HL-60/S4 treated with phorbol 12-myristate 13-acetate at 8.2 ng/mL for 4 days and 3 days (cell line): Measurements from ENCODE around the gene VTI1A.
"Not testable (repeated sequence)": the region's sequence is repeated elsewhere in the genome, so short reads cannot be mapped to it uniquely, and the experiment has no call there.

Source experiments
- in situ Hi-C: fragments of 300-500 bp; cut with MboI; formaldehyde crosslinking; loops from 2 replicates; pipeline ENCODE4 v1.15.0; 2022; ENCODE audit warnings: low sequenced_read_pairs

VTI1A gene

DNA sequence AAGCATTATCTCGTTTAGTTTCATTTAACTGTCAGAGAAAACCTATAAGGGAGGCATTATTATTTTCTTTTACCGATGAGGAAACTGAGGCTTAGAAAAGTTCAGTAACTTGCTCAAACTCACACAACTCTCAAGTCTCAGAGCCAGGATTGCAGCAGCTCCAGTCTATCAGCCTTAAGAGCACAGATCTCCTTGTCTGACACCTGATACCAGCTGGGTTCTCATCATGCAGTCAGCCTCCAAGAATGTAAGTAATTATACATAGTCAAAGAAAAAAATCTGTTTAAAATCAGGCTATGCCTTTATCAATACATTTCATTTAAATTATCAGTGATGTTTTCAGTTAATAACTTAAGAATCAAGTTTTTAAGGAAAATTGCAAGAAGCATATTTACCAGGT is 266.4 kb downstream of the VTI1A start:
- in situ Hi-C loops, result no loop called here

DNA sequence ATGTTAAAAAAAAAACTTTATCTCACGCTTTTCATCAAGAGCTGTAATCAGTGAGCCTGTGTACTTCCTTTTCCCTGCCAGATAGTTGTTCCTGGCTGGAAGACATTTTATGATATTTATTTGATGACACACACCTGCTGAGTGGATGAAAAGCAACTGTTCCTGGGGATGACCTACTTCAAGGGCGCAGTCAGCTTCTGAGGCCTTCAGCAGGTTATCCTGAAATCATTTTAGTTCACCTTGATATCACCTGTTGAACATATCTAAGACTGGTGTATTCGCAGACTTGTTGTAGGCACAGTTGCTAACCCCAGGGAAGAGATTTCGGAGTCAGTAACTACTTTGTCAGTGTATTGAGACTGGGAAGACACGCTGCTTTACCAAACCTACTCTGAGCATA is 268.6 kb downstream of the VTI1A start:
- in situ Hi-C loops, result no loop called here

DNA sequence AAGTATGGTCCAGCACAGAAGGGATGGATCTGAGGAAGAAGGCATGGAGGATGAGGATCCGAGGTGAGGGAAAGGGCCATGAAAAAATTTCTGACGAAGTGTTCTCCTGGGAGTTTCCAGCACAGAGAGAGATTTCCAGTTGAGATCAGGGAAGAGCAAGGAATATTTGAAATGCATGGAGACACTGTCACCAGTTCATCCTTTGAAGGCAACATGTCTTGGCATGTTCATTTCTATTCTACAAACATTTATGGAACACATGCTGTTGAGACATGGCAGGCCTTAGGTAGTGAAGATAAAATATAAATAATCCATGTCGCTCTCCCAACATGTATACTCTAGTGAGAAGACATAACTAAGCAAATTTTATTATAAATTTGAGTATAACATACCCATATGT is 269.1 kb downstream of the VTI1A start:
- in situ Hi-C loops, result no loop called here

DNA sequence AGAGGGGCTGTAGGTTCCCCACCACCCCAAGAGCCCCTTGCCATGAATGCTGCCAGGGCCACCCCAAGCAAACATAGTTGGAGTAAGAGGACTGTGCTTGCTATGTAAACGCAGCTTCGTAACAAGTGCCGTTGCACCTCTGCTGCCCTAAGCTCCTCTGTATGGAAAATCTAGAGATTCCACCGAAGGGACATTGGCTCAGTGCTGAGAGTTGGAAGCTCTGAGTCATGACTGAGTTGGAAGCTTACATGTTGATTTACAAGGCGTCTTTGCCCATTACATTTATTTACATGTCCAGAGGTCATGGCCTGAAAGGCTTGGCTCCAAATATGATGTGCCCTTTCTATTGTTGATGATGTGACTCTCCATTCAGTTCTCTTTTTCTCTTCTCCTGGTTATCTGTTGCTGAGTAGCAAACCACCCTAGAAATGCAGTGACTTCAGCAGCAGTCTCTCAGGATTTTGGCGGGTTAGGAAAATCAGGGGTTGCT is 270.0 kb downstream of the VTI1A start:
- in situ Hi-C loops, result no loop called here

DNA sequence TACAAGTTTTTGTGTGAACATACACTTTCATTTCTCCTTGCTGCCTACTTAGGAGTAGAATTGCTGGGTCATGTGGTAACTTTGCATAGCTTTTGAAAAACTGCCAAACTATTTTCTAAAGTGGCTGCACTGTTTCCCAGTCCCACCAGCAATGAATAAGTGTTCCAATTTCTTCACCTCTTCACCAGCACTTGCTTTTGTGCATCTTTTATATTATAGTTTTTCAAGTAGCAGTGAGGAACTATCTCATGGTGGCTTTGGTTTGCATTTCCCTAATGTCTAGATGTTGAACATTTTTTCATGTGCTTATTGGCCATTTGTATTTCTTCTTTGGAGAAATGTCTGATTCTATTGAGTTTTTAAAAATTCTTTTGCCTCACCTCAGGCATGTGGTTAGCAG is 273.2 kb downstream of the VTI1A start:
- in situ Hi-C loops, result no loop called here

DNA sequence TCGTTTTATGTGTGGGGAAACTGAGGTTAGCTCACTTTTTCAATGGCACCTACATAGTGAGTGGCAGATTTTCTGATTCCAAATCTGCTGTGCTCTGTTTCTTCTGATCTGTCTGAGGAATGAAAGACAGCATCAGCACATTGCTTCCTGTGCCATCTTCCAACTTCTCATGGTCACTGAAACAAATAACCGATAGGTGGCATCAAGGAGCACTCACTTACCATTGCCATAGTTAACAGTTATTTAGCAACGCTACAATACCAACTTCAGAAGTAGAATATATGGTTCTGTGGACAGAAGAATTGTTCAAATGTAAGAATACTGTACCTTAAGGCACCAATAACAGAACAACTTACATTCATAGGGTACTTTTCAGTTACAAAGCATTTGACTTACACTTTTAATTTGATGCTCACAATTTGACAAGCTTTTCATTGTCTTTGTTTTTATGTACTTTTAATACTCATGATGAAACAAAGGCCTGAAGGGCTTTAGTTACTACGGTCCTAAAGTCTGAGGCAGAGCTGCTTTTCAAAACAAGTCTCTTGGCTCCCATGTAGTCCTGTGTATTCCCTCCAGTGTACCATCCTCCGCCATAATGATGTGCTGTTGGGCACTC is 274.2 kb downstream of the VTI1A start:
- in situ Hi-C loops, result no loop called here

DNA sequence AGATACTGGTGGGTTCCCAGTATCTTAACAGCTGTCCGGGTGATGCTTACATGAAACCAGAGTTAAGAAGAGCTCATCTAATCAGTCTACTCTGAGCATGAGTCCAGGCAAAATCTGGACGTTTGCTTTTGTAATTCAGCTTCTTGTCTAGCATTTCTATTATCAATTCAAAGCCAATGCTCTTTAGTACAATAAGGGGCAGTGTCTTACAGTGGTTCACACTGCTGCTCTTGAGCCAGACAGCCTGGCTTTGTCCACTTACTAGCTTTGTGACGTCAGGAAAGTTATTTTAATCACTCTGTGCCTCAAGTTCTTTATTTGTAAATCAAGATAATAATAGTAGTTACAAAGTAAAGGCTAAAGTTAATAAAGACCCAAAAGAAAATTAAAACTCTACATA is 275.7 kb downstream of the VTI1A start:
- in situ Hi-C loops, result no loop called here

DNA sequence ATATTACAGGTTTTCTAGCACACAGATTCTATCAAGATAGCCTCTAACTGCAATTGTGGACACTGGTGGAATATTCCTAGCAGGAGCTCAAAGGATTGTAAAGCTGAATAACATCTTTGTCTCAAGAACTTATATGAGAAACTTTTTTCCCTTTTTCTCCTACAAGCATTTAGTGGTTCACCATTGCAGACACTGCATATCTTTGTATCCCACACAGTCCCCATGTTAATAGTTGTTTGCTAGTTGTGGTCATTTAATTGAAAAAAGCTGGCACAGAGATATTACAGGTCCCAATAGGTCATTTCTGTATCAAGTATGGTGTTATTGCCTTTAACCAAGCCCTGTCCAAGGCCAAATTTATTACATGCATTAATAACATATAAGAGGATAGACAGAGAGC is 276.9 kb downstream of the VTI1A start:
- in situ Hi-C loops, result no loop called here

DNA sequence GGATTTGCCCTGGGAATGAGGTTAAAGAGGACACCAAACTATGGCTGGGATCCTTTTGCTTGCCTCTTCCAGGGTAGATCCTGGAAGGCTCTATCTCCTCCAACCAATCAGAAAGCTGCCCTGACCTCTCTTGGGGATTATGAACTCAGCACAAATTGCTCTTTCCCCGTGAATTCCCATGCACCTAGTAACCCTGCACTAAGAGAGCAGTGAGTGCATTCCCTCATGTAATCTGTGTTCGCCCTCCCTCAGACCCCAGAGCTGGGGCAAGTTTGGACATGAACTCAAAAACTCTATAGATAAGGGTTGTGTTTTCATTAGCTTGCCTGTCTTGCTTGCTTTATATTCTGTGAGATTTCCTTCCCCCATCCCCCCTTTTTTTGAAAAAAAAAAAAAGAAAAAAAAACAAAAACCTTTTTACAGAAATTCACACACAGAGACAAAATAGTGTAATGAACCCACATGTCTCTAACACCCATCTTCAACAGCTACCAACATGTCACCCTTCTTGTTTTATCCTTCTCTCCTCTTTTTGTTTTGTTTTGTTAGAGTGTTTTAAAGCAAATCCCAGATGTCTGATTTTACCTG is 277.5 kb downstream of the VTI1A start:
- in situ Hi-C loops, result no loop called here

DNA sequence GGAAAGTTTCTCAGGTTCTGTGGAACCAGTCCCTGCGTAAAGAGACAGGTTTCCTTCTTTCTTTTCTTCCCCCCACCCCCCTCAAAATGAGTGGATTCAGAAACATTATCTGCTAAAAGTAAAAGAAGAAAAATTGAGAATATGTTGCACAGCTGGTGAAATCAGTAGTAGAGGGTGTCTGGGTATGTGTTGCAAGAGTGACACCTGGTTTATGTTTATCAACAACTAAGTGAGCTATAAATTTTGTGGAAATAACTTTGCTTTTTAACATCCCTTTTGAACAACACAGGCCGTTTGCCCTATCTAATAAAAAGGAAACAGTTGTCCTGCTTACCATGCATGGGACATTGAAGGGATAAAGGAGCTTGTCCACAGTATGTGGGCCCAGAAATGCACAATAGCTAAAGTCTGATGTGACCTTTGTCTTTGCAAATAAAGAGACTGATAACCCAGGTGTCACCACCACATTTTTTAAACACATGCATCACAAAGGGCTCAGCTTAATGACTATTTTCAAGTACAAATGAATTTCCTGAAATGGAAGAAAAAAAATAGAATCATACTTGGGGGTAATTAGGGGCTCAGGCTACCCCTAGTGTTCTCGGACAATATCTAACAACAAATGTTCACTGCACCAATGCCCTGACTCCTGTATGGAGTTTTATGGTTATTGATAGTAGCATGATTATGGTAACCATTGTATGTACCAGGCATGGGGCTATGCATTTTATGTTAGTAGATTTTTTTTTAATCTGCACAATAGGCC is 281.3 kb downstream of the VTI1A start:
- in situ Hi-C loops, result no loop called here

DNA sequence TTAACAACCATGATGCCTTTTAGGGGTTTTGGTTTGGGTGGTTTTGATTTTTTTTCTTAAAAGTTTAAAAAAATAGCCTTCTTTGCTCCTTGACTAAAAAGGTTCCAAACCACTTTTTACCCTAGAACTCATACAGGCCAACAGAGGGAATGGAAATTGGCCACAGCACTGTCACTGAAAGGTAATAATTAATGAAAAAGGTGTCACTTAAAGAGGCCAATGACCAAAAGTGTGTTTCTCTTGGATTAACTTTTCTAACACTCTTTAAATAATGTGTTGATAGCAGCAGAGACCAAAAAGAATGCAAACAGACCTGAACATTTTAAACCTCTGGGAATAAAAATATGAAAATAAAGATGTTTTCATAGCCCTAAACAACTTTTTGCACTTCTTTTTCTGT is 282.0 kb downstream of the VTI1A start:
- in situ Hi-C loops, result no loop called here

DNA sequence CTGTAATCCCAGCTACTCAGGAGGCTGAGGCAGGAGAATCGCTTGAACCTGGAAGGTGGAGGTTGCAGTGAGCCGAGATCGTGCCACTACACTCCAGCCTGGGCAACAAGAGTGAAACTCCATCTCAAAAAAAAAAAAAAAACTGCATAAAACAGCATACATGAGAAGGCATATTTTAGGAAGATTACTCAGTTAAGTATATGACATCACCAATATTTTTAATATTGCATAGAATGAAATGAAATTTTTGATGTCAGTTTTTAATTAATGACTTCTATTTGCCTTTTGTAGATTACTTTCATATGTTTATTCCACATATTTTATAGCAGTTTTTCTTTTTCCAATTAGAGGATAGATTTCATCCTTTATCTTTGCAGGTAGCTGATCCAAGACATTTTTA is 284.4 kb downstream of the VTI1A start:
- in situ Hi-C loops, result not testable (repeated sequence)

DNA sequence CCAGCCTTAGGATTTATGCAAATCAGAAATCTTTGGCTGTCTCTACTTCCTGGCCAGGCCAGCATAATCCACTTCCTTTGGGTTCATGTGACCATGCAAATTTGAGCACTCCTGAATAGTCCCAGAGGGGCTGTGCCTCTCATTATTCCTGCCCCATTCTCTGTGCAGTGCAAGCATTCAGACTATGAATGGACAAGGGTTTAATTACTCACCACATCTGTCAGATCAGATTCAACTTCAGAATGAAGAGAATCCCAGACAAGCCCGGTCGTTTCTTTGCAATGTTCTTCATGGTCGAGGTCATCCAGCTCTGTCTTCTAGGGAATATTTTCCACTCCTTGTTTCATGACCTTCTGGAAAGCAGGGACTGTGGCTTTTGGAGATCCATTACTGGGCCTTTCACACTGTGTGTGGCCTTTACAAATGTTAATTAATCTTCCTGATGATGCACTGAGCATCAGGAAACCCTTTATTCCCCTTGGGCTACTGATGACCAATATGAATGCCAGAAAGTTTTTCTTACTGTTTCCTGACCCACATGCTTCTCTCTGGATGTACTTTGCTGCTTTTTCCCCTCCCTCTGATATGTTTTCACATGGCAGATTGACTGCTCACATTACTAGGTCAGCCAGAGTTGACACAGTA is 285.4 kb downstream of the VTI1A start:
- in situ Hi-C loops, result no loop called here

DNA sequence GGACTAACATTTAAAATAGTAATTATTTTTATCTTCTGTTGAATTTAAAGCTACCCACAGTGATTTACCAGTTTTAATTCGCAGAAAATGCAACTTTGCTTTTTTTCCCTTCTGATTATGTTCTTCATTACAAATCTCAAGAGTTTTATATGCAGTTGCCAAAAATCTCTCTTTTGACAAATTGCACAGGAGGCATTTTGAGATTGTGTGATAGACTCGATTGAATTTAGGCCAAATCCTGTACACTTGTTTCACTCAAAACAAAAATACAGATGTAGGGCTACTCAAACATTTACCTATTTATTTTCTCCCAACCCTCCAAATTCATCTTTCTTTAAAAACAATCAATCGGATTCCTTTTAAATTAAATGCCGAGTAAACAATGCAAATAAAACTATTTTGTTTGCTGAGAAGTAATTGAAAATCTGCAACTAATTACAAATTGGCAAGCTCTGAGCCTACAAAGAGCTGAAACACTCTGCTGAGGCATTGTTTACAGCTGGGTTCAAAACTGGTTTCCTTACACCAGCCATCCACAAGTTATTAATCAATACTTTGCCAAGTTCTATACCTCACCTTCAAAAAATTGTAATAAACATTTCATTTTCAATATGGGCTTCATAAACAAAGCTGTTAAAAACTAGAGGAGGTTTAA is 288.2 kb downstream of the VTI1A start:
- in situ Hi-C loops, result no loop called here

DNA sequence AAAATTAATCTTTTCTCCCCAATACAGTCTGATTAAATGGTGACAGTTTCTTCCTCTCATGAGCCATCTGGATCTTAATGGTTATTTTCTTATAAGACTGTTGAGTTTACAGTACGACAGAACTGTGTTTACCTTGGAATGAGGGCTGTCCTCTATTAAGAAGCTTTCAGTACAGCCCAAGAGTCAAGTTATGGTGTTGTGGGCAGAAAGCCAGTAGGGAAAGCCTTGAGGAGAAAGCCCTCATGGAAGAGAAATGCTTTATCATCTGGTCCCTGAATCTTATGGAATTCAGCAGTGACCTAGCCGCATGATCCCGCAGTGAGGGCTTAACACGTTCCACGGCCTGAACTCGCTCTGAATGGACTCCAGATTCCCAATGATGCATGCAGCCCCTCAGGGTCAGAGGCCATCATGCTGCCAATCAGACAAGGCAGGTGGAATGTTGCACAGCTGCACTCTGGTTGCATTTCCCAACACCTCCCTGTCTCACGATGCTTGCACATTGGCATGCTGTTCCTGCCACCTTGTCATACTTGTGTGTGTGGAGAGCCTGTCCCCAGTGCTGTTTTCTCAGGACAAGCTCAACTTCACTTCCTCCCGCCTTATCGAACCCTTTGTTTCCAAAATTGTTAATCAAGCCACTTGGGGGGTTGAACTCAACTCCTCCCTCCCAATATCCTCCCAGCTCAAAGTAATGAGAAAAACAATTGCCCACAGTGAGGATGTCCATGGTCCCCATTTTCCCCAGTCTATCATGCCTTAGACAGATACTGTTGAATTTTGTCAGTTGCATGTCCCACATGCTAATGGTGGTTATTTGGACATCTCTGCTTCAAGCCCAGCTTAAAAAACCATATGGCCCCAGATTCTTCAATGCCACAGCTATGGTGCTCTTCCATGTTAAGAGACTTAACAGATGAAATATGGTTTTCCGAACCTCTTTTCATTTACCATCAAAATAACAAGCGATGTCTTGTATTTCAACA is 291.9 kb downstream of the VTI1A start:
- in situ Hi-C loops, result no loop called here

DNA sequence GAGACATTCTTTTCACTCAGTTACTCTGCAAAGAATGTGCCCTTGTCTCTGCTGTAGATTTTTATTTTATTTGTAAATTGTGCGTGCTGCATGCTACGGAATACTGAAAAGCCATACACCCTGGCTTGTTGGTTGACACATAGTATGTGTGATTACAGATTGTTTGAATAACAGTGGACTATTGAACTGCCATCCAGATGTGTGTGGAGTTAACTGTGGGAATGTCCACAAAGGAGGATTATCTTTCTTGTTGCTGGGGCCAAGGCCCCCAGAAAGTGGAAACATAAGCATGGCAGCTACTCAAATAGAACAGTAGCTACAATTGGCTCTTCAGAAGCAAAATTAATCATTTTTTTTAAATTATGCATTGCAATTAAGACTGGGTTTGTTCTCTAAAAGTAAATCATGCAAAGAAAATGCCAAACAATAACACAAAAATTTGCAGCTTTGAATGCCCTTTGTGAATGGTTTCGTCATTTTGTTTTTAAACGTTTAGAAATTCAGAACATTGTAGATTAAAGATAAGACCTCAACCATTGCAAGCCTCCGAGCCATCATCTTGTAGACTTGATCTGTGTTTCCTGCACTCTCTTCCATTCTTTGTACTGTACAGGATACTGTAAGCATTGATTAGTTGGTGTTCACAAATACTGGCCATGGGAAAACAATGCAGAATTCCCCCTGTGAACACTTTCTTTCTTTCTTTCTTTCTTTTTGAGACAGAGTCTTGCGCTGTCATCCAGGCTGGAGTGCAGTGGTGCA is 292.8 kb downstream of the VTI1A start:
- in situ Hi-C loops, result no loop called here

DNA sequence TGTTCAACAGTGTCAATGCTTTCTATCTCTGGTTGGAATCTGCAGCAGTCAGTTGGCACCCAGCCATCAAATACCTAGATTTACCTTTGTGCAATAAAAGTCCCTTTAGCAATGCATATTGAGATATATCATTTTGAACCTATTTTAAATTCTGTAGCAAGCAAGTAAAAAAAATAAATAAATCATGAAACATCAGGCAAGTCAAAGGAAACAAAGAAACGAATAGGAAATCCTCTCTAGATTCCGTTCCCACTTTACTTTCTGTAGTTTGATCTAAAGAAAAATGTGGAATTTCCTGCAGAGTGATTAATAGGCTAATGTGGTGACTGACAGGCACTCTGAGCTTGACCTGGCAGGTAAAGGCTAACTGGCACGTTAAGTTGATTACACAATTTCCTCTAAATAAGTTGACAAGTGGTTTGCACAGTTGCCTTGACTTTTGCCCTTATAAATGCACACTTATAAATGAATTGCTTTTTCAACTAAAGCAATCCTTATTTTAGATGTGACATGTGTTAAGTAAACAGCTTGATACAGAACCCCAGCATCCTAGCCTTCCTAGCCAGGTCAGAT is 294.9 kb downstream of the VTI1A start:
- in situ Hi-C loops, result no loop called here

DNA sequence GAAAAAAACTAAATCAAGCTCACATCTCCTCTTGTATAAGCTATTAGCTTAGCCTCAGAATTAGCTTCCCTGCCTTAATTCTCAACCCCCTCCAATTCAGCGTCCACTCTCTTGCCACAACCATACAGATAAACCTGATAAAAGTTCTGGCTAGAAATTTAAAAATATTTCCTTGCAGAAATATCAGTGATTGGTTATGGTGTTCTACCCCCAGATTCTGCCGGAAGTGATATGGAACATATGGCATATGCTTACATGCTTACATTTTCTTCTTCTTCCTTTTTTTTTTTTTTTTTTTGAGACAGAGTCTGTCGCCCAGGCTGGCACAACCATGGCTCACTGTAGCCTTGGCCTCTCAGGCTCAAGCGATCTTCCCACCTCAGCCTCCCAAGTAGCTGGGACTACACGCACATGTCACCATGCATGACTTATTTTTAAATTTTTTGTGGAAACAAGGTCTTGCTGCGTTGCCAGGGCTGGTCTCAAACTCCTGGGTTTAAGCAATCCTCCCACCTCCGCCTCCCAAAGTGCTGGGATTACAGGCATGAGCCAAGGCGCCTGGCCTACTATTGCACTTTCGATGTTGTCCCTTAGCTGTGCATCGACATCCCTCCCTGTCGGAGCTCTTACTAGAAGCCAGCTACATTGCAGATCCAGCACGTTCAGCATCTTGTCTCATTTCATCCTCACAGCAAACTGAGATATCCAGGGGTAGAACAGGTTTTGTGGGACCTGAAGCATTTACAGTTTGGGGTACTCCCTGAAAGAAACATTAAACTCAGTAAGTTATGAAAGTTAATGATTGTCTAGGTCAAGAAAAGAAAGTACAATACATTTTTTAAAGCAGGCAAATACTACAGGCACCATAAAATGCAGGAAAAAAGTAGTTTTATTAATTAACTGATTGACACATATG is 297.4 kb downstream of the VTI1A start:
- in situ Hi-C loops, result no loop called here
